ENCODE data around the gene CAMSAP3.
A peak's percentile ranks its signal among the peaks of the same experiment; 100 is the strongest.

Gene CAMSAP3, protein sequence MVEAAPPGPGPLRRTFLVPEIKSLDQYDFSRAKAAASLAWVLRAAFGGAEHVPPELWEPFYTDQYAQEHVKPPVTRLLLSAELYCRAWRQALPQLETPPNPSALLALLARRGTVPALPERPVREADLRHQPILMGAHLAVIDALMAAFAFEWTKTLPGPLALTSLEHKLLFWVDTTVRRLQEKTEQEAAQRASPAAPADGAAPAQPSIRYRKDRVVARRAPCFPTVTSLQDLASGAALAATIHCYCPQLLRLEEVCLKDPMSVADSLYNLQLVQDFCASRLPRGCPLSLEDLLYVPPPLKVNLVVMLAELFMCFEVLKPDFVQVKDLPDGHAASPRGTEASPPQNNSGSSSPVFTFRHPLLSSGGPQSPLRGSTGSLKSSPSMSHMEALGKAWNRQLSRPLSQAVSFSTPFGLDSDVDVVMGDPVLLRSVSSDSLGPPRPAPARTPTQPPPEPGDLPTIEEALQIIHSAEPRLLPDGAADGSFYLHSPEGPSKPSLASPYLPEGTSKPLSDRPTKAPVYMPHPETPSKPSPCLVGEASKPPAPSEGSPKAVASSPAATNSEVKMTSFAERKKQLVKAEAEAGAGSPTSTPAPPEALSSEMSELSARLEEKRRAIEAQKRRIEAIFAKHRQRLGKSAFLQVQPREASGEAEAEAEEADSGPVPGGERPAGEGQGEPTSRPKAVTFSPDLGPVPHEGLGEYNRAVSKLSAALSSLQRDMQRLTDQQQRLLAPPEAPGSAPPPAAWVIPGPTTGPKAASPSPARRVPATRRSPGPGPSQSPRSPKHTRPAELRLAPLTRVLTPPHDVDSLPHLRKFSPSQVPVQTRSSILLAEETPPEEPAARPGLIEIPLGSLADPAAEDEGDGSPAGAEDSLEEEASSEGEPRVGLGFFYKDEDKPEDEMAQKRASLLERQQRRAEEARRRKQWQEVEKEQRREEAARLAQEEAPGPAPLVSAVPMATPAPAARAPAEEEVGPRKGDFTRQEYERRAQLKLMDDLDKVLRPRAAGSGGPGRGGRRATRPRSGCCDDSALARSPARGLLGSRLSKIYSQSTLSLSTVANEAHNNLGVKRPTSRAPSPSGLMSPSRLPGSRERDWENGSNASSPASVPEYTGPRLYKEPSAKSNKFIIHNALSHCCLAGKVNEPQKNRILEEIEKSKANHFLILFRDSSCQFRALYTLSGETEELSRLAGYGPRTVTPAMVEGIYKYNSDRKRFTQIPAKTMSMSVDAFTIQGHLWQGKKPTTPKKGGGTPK

DNA sequence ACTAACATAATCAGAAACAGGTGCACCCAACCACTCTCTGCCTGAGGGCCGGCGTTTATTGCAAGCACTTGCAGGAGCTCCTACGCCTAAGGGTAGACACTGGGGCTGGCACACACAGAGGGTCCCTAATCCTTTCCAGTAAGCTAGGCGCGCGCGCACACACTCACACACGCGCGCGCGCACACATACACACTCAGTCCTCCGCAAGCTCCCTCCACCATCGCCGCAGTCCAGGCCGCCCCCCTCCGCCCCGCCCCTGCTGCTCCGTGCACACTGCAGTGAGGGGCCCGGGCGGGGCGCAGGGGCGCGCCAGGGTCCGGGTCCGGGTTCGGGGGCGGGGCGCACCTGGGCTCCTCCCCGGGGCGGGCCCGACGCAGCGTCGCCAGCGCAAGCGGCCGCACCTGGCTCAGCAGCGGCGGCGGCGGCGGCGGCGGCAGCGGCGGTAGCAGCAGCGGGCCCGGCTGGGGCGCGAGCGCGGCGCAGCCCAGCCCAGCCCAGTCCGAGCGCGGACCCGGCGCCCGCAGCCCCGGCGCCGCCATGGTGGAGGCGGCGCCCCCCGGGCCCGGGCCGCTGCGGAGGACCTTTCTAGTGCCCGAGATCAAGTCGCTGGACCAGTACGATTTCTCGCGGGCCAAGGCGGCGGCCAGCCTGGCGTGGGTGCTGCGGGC is at the start of gene CAMSAP3:
CAMSAP3 (plus strand) TSS at position 398 of the 668 bp plus-strand sequence; CDS start at position 538, 140 bp downstream.
- peak; percentile 12 to 14 for DNase-seq

DNA sequence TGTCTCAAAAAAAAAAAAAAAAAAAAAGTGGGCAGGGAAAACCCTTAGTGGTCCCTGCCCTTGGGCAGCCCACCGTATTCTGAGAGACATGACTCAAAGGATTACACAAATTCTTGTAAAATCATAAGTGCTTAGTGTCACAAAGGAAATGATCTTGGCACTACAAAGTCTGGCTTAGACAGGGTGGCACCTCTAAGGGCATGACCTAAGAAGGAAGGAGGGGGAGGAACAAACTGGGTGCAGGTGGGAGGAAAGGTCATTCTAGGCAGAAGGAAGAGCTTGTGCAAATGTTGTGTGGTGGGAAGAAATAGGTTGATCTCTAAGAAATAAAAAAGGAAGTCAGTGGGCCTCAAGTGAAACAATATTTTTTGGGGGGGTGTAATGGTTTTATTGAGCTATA is 49.8 kb upstream of the CAMSAP3 start:
- no peak for DNase-seq

DNA sequence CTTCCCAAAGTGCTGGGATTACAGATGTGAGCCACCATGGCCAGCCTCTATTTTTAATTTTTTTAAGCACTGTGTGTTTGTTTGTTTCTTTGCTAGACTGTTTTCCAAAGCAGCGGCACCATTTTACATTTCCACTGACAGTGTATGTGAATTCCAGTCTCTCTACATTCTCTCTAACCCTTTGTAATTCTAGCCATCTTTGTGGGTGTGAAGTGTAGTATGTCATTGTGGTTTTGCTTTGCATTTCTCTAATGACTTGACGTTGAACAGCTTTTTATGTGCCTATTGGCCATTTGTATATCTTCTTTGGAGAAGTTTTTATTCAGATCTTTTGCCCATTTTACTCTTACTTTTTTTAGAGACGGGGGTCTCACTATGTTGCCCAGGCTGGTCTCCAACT is 48.5 kb upstream of the CAMSAP3 start:
- no peak for DNase-seq

DNA sequence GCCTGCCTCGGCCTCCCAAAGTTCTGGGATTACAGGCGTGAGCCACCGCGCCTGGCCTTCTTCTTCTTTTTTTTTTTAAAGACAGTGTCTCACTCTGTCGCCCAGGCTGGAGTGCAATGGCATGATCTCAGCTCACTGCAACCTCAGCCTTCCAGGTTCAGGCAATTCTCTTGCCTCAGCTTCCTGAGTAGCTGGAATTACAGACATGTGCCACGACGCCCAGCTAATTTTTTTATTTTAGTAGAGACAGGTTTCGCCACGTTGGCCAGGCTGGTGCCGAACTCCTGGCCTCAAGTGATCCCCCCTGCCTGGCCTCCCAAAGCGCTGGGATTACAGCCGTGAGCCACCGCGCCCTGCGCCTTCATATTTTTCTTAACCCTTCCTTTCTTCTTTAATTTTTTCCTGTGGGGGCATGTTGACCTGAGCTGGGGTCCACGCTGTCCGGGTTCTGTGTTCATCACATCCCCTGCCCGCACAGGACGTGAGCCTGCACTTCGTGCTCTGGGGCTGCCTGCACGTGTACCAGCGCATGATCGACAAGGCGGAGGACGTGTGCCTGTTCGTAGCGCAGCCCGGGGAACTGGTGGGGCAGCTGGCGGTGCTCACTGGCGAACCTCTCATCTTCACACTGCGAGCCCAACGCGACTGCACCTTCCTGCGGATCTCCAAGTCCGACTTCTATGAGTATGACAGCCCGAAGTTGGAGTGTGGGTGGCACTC is 46.1 kb upstream of the CAMSAP3 start:
- no peak for DNase-seq

DNA sequence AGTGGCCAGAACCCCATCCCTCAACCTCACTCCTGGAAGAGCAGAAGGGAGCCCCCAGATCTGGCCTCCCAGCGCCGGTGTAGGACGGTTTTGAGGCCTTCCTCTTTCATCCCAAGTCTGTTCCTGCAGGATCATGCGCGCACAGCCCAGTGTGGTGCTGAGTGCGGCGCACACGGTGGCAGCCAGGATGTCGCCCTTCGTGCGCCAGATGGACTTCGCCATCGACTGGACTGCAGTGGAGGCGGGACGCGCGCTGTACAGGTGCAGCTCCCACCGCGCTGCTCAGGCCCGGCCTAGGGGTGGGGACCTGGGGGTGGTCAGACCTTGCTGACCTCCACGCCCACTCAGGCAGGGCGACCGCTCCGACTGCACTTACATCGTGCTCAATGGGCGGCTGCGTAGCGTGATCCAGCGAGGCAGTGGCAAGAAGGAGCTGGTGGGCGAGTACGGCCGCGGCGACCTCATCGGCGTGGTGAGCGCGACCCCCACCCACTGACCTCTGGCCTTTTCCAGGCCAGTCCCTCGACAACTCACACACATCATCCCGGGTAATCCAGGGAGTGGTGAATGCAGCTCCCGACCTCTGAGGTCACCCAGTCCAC is 45.4 kb upstream of the CAMSAP3 start:
- no peak for DNase-seq

DNA sequence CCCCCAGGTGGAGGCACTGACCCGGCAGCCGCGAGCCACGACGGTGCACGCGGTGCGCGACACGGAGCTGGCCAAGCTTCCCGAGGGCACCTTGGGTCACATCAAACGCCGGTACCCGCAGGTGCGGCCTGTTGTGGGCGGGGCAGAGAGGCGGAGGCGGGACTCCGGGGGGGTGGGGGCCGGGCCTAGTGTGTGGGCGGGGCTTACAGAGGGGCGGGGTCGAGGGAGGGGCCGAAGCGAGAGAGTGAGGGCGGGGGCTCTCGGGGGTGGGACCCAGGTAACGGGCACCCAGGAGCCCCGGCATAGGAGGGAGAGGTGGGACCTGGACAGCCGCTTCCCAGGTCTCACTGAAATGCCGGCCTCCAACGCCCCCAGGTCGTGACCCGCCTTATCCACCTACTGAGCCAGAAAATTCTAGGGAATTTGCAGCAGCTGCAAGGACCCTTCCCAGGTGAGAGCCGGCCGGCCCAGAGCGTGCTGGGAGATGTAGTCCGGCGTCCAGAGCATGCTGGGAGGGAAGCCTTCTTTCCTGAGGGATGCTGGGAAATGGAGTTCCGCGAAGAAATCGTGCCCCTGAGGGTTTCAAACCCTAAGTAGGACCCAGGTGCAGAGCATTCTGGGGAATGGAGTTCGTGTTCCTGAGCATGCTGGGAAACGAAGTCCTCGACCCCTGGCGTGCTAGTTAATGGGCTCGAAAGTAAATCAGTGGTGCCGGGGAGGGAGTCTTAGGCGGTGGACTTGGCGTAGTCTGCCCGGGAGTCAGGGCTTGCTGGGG is 44.5 kb upstream of the CAMSAP3 start:
- no peak for DNase-seq

DNA sequence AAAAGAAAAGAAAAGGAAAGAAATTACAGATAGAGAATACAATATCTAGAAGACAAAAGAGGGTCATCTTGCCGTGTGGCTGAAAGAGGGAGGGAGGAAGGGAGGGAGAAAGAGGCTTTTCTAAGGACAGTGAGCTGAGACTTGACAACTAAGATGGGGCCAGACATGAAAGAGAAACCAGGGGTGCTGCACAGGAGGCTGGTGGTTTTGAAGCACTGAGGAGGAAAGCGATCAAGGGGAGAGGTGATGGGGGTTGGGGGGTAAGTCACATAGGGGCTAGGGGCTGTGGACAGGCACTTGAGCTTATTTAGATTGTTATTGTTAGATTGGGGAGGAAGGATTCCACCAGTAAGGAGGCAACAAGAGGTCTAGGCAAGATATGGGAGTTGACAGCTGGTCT is 42.9 kb upstream of the CAMSAP3 start:
- no peak for DNase-seq

DNA sequence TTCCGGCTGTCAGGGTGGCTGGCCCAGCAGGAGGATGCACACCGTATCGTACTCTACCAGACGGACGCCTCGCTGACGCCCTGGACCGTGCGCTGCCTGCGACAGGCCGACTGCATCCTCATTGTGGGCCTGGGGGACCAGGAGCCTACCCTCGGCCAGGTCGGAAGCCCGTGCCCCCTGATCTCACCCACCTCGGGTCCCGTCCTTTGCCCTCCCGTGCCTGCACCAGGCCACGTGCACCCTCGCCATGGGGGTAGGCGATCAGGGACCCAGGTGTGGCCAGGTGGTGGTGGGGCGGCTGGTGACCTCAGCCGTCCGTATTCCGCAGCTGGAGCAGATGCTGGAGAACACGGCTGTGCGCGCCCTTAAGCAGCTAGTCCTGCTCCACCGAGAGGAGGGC is 41.1 kb upstream of the CAMSAP3 start:
- no peak for DNase-seq

DNA sequence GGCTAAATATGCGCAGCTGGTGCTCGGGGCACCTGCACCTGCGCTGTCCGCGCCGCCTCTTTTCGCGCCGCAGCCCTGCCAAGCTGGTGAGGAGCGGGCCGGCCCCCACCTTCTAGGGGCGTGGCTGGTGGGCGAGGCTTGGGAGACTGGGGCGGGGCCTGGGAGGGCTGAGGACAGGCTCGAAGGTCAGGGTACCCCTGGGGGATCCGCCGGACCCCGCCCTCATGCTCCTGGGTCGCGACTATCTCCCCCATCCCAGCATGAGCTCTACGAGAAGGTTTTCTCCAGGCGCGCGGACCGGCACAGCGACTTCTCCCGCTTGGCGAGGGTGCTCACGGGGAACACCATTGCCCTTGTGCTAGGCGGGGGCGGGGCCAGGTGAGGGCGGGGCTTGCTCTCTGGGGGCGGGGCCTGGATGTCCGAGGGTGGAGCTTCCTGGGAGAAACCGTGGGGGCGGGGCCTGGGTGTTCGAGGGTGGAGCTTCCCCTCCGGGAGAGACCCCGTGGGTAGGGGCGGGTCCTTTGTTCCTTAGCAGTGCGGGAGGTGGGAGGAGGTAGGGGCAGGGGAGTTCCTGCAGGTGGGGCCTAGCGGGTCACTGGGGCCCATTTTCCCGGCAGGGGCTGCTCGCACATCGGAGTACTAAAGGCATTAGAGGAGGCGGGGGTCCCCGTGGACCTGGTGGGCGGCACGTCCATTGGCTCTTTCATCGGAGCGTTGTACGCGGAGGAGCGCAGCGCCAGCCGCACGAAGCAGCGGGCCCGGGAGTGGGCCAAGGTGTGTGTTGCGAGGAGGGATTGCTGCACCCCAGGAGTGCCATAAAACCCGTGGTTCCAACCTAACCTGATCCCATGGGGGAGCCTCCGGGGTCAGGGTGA is 40.4 kb upstream of the CAMSAP3 start:
- DNase-seq = no peak

DNA sequence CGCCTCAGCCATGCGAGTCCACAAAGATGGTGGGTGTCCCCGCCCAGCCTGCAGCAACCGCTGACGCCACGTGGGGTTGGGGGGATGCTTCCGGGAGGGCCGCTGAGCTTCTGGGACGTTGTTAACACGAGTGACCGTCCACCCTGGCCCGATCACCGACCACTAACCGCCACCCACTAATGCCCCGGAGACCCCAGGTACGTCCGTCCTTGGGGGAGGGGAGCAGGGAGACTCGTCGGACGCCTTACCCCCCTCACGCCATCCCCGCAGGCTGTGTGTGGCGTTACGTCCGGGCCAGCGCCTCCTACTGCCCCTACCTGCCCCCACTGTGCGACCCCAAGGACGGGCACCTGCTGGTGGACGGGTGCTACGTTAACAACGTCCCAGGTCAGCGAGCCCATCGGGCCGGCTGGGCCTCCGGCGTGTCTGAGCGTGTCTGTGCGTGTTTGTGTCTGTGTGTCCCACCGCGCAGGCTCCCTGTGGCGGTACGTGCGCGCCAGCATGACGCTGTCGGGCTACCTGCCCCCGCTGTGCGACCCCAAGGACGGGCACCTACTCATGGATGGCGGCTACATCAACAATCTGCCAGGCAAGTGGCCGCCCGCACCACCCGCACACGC is 38.9 kb upstream of the CAMSAP3 start:
- DNase-seq = no peak

DNA sequence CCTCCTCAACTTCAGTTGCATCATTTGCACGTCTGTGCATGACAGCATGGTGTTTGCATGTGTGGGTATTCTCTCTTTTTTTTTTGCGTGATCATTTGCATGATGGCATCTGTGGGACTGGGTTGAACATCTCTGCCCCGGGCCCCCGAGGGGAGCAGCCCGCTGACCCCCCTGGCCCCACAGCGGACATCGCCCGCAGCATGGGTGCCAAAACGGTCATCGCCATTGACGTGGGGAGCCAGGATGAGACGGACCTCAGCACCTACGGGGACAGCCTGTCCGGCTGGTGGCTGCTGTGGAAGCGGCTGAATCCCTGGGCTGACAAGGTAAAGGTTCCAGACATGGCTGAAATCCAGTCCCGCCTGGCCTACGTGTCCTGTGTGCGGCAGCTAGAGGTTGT is 37.0 kb upstream of the CAMSAP3 start:
- DNase-seq = no peak

DNA sequence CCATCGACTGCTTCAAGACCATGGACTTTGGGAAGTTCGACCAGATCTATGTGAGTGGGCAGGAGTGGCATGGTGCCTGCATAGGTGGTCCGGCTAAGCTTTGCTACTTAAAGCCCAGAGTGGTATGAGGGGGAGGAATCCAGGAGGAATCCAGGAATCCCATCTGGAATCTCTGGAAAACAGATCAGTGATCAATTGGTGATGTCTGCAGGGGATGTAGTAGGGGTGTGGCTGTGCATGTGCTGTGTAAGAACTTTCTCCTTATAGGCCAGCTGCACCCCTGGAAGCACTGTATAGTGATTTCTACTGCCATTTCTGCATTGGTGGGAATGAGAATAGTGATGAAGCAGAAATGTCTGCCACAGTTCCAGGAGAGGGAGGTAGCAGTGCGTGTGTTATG is 36.6 kb upstream of the CAMSAP3 start:
- no peak for DNase-seq

DNA sequence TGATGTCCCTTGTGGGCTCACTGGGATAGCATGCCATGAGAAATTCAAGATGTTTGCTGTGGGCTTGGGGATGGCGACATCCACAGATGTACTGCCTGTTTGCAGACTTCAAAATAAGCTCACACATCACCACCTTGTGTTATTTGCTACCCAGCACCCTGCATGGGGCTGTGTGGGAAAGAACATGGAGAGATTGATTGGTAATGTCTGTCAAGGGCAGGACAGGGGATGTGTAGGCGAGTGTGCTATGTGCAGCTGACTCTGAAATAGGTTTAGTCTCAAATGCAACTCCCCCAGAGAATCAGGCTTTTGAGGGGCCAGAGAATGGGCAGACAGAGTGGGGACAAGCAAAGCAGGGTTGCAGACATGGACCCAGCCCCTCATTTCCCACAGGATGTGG is 35.4 kb upstream of the CAMSAP3 start:
- DNase-seq = no peak

DNA sequence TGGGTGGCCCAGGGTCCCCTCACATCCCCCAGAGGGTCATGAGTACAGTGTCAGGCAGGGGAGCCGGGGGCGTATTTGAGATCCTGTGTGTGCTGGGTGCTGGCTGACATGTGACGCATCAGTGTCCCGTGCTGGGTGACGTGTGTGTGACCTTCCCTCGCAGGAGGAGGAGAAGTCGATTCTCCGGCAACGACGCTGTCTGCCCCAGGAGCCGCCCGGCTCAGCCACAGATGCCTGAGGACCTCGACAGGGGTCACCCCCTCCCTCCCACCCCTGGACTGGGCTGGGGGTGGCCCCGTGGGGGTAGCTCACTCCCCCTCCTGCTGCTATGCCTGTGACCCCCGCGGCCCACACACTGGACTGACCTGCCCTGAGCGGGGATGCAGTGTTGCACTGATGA is 34.3 kb upstream of the CAMSAP3 start:
- no peak for DNase-seq

DNA sequence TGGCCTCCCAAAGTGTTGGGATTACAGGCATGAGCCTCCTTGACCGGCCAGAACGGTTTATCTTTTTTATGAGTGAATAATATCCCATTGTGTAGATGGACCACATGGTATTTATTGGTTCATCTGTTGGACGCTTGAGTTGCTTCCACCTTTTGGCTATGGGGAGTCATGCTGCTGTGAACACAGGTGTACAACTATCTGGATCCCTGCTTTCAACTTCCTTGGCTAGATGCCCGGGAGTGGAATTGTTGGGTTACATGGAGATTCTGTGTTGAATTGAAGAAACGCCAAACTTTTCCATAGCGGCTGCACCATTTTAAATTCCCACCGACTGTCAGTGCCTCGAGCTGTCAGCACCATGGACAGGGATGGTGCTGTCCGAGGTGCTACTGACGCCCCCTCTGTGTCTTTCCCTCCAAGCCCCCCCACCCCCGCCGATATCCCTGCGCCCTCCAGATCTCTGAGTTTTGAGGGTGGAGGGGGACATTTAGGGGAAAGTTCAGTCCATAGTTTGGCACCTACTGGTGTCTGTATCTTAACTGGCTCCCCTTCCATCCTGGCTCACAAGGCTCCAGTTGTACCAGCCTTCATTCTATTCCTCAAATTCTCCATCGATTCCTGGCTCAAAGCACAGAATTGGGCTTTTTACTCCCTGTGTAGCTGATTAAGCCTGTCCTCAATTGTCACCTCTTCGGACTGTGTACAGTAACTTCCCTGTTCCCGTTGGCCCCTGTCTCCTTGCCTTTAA is 32.8 kb upstream of the CAMSAP3 start:
- DNase-seq = no peak

DNA sequence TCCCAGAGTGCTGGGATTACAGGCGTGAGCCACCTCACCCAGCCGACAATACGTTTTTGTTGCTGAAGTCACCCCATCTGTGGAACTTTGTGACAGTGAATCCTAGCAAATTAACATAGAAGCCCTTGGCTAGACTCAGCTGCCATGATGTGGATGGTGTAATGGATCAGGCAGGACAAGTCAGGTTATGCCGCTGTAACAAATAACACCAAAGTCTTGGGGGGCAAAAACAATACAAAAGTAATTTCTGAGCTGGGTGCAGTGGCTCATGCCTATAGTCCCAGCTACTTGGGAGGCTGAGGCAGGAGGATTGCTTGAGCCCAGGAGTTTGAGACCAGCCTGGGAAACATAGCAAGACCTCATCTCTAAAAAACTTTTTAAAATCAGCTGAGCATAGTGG is 30.8 kb upstream of the CAMSAP3 start:
- no peak for DNase-seq

DNA sequence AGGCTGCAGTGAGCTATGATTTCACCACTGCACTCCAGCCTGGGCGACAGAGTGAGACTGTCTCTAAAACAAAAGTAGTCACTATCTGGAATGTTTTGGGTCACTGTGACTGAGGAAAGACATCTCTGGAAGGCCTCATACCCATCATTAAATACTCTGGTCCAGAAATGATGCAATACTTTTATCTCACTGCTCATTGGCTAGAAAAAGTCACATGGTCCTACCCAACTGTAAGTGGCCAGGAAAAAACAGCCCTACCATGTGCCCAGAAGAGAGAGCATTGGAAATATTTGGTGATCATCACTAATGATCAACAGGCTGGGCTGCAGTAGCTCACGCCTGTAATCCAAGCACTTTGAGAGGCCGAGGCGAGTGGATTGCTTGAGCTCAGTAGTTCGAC is 30.3 kb upstream of the CAMSAP3 start:
- no peak for DNase-seq

DNA sequence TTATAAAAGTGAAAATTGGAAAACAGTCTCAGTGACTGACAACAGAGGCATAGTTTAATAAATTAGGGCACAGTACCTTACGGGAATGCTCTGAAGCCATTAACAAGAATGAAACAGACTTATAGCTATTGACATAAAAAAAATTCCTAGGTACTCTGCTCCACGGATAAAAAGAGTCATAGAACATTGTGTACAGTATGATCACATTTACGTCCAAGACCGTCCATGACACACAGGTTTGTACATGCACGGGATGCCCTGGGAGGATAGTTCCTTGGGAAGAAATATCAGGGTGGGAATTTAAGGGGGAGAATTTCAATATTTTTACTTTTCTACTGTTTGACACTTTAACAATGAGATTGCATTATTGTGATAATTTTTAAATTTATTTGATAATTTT is 24.9 kb upstream of the CAMSAP3 start:
- no peak for DNase-seq
